ENCODE results near the gene RAPH1. TPM values are rescaled to one million over a fixed set of nuclear protein-coding genes. Genes with fewer than 3 reads are reported as not detected.
"Not testable (repeated sequence)": the region's sequence is repeated elsewhere in the genome, so short reads cannot be mapped to it uniquely, and the experiment has no call there.

RAPH1 gene
- total RNA-seq, 1 donor from 2014 or later: 30.3 TPM

DNA sequence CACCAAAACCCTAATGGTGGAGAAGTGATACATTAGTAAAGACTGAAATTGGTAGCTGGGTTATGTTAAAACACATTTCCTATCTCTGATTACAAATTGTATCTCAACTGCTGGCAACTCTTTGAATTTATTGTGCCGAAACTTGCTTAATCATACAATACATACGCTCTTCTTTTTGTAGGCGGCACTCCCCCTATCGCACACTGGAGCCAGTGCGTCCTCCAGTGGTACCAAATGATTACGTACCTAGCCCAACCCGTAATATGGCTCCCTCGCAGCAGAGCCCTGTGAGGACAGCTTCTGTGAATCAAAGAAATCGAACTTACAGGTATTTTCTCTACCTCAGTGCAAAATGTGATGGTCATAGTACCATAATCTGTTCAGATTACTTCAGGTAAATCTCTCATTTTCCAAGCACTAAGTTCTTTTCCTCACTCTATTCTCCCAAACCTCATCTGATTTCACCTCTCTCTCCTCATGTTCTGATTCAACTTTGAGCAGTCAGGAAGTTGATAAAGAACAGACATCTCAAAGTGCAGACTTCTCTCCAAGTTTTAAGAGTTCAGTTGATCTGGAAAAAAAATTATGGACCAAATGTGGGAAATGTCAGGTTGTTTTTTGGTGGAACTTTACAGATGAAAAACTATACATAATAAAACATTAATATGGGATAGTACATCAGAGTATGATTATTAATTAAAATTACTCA is 140.4 kb downstream of the RAPH1 start:
- TF ChIP-seq, protein P1, sequence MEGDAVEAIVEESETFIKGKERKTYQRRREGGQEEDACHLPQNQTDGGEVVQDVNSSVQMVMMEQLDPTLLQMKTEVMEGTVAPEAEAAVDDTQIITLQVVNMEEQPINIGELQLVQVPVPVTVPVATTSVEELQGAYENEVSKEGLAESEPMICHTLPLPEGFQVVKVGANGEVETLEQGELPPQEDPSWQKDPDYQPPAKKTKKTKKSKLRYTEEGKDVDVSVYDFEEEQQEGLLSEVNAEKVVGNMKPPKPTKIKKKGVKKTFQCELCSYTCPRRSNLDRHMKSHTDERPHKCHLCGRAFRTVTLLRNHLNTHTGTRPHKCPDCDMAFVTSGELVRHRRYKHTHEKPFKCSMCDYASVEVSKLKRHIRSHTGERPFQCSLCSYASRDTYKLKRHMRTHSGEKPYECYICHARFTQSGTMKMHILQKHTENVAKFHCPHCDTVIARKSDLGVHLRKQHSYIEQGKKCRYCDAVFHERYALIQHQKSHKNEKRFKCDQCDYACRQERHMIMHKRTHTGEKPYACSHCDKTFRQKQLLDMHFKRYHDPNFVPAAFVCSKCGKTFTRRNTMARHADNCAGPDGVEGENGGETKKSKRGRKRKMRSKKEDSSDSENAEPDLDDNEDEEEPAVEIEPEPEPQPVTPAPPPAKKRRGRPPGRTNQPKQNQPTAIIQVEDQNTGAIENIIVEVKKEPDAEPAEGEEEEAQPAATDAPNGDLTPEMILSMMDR (IDR thresholded peaks at IDR 0.05; ENCODE audit: unreplicated experiment): no peak
- Mint-ChIP-seq H3K9me3 (peaks cover 4% of the 10 kb centered on the region), H3K36me3 (peaks cover 41% of the 10 kb centered on the region), H3K27ac (no peak overlapping the region), H3K4me3 (no peak overlapping the region), H3K4me1 (no peaks in the 10 kb centered on the region), H3K27me3 (ENCODE audit: low read depth) (no peaks in the 10 kb centered on the region)
- no peak for DNase-seq (ENCODE audit: low spot score in 2 of 2, unreplicated experiment in 2 of 2)

DNA sequence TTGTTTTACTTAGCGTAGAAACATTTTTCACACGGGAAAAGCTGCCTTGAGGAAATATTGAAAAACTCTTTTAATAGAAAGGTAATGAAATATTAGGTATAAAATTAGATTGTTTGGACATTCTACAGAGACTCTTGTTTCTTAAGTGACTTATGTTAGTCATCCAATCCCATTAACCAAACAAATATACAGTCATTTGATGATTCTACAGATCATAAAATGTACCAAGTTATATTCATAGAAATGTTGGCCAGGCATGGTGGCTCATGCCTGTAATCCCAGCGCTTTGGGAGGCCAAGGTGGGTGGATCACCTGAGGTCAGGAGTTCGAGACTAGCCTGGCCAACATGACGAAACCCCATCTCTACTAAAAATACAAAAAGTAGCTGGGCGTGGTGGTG is 146.9 kb downstream of the RAPH1 start:
- not testable (repeated sequence) for H3K9me3 Mint-ChIP-seq; H3K27ac Mint-ChIP-seq; H3K27me3 Mint-ChIP-seq (ENCODE audit: low read depth); H3K4me1 Mint-ChIP-seq; DNase-seq (ENCODE audit: low spot score in 2 of 2, unreplicated experiment in 2 of 2); H3K4me3 Mint-ChIP-seq
- peaks cover 22% of the 10 kb centered on the region for H3K36me3 Mint-ChIP-seq

DNA sequence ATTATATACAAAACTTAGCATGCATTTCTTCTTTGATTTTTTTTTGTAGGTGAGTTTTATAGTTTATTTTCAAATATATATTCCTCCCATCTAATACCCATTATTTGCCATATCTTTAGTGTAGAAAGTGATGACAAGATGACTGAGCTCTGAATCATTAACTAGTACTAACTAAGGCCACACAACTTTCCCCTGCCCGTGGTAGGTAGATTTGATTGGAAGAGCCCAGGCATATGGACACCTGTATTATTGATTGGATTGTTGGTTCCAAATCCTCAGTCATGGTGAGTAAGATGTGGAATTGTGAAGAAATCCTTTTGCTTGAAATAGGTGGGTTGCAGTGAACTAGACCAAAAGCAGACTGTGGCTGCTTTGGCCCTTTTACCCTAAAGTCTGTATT is 152.1 kb downstream of the RAPH1 start:
- TF ChIP-seq, protein P1 (IDR thresholded peaks at IDR 0.05; ENCODE audit: unreplicated experiment): no peak
- H3K4me3 Mint-ChIP-seq: no peak overlapping the region
- H3K27ac Mint-ChIP-seq: no peak overlapping the region
- no peak for DNase-seq (ENCODE audit: low spot score in 2 of 2, unreplicated experiment in 2 of 2)
- no peaks in the 10 kb centered on the region for H3K9me3 Mint-ChIP-seq
- peaks cover 4% of the 10 kb centered on the region for H3K4me1 Mint-ChIP-seq
- H3K27me3 Mint-ChIP-seq (ENCODE audit: low read depth): no peaks in the 10 kb centered on the region
- H3K36me3 Mint-ChIP-seq: peaks cover 22% of the 10 kb centered on the region

DNA sequence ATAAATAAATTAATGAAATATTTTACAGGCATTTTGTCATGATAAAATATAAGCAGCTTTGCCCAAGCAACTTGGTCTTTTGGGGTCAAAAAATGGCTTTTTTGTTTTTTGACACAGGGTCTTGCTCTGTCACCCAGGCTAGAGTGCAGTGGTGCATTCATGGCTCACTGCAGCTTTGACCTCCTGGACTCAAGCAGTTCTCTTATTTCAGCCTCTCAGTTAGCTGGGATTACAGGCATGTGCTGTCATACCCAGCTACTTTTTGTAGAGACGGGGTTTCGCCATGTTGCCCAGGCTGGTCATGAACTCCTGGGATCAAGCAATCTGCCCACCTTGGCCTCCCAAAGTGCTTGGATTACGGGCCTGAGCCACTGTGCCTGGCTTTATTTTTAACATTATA is 155.9 kb downstream of the RAPH1 start:
- DNase-seq (ENCODE audit: low spot score in 2 of 2, unreplicated experiment in 2 of 2): no peak
- Mint-ChIP-seq H3K4me3 (no peak overlapping the region), H3K9me3 (no peaks in the 10 kb centered on the region), H3K36me3 (peaks cover 18% of the 10 kb centered on the region), H3K27me3 (ENCODE audit: low read depth) (no peaks in the 10 kb centered on the region), H3K4me1 (peaks cover 4% of the 10 kb centered on the region), H3K27ac (no peak overlapping the region)
- TF ChIP-seq, protein P1 (IDR thresholded peaks at IDR 0.05; ENCODE audit: unreplicated experiment): no peak

DNA sequence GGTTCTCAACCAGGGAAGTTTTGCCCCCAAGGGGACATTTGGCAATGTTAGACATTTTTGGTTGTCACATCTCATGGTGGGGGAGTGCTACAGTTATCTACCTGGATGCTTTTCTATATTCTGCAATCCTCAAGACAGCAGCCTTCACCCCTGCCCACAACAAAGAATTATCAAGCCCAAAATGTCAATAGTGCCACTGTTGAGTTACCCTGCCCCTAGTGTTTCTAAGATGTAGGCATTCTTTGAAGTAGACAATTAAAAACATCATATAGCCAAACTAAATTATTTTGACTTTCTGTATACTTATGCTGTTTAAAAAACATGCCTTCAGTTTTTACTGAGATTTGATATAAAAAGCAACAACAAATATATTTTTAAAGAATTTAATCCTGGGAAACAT is 158.9 kb downstream of the RAPH1 start:
- peaks cover 7% of the 10 kb centered on the region for H3K36me3 Mint-ChIP-seq
- peaks cover 4% of the 10 kb centered on the region for H3K4me1 Mint-ChIP-seq
- no peak for DNase-seq (ENCODE audit: low spot score in 2 of 2, unreplicated experiment in 2 of 2)
- H3K27me3 Mint-ChIP-seq (ENCODE audit: low read depth): no peaks in the 10 kb centered on the region
- H3K27ac Mint-ChIP-seq: no peak overlapping the region
- H3K4me3 Mint-ChIP-seq: no peak overlapping the region
- H3K9me3 Mint-ChIP-seq: no peaks in the 10 kb centered on the region
- TF ChIP-seq, protein P1 (IDR thresholded peaks at IDR 0.05; ENCODE audit: unreplicated experiment): no peak

- H3K4me1 Mint-ChIP-seq; H3K4me3 Mint-ChIP-seq; H3K27ac Mint-ChIP-seq; H3K9me3 Mint-ChIP-seq; H3K27me3 Mint-ChIP-seq (ENCODE audit: low read depth); DNase-seq (ENCODE audit: low spot score in 2 of 2, unreplicated experiment in 2 of 2): not testable (repeated sequence)
- H3K36me3 Mint-ChIP-seq: peaks cover 20% of the 10 kb centered on the region
Observed at GRCh38 chr2:203372706-203373105, 162.4 kb downstream of the RAPH1 start.

Measured in mesothelial cell of epicardium (in vitro differentiated cells).